Heart right ventricle (tissue), 16 donors: ENCODE results near the gene BABAM2. TPM values are rescaled to one million over a fixed set of nuclear protein-coding genes. Genes with fewer than 3 reads are reported as not detected.

Experiments
- ATAC-seq, 8 donors: fragments of 200-7000 bp; cut with Tn5 transposase; one replicate each; pipeline ENCODE4 v1.9.1; 2020; ENCODE audit warnings: mild to moderate bottlenecking in 8 of 8, moderate library complexity in 8 of 8, moderate number of reproducible peaks in 1 of 8
- DNase-seq, 2 donors: peaks; one replicate each; pipeline ENCODE4 v3.0.0-alpha.2; 2020
- H3K27ac ChIP-seq, 10 donors: fragments of 200-600 bp; sonication (generic) in 2 of 10; one replicate each; pipeline versions ENCODE4 v1.5.0 to v1.8.0; 2020 to 2022; ENCODE audit warnings: mild to moderate bottlenecking in 3 of 10
- H3K27me3 ChIP-seq, 7 donors: fragments of 200-600 bp; one replicate each; pipeline ENCODE4 v1.8.0; 2021 to 2022; ENCODE audit warnings: mild to moderate bottlenecking in 2 of 7
- H3K36me3 ChIP-seq, 9 donors: fragments of 200-600 bp; sonication (generic) in 1 of 9; one replicate each; pipeline versions ENCODE4 v1.5.0 to v1.8.0; 2020 to 2022; ENCODE audit warnings: mild to moderate bottlenecking in 2 of 9
- H3K4me1 ChIP-seq, 9 donors: fragments of 200-600 bp; sonication (generic) in 1 of 9; one replicate each; pipeline versions ENCODE4 v1.5.0 to v1.8.0; 2020 to 2022; ENCODE audit warnings: mild to moderate bottlenecking in 4 of 9
- H3K4me3 ChIP-seq, 10 donors: fragments of 200-600 bp; sonication (generic) in 2 of 10; one replicate each; pipeline versions ENCODE4 v1.5.0 to v1.8.0; 2020 to 2022; ENCODE audit warnings: mild to moderate bottlenecking in 7 of 10, moderate library complexity in 2 of 10
- H3K9me3 ChIP-seq, 11 donors: fragments of 200-600 bp in 10 of 11; sonication (generic) in 2 of 11; one replicate each; pipeline versions ENCODE4 v1.5.0 to v1.8.0; 2013 to 2022; ENCODE audit warnings: mild to moderate bottlenecking in 2 of 11, control low read depth in 1 of 11, moderate library complexity in 1 of 11
- WGBS, 2 donors: extraction: QIAGEN DNeasy Blood & Tissue Kit; methylation state at CpG; one replicate each; pipeline ENCODE4 v1.1.7; 2013; ENCODE audit warnings: inconsistent platforms in 1 of 2; 5-methylcytosine and 5-hydroxymethylcytosine counted together
- intact Hi-C, 10 donors: fragments of 100-400 bp; cut with DNase I; formaldehyde crosslinking; loops; one replicate each; pipeline versions ENCODE4 v1.11.1 to v1.14.2; 2022
- polyA plus RNA-seq, 2 donors: library from polyadenylated mRNA; stranded (reverse); fragments of 200-250 nt; gene quantifications; one replicate each; pipeline ENCODE4 v1.2.3, GENCODE V29; 2013
- total RNA-seq, 10 donors: library from RNA; stranded (reverse); fragmentation: NEBNext Ultra II Directional in 3 of 10; extraction: Animal tissue kit (Norgen Biotek cat#: 25700) in 3 of 10; gene quantifications; one replicate each; pipeline versions ENCODE4 v1.2.1 to v1.2.4, GENCODE V29; 2021 to 2023
- TF ChIP-seq, protein P1 (sequence below), 9 donors: fragments of 200-600 bp; sonication (generic) in 2 of 9; IDR thresholded peaks; one replicate each; pipeline versions ENCODE4 v1.5.0 to v1.8.0; 2021 to 2022; ENCODE audit warnings: antibody characterized with exemption in 9 of 9, mild to moderate bottlenecking in 5 of 9, moderate library complexity in 1 of 9
- donor health status: Arrhythmogenic right ventricular cardiomyopathy.
- donor health status: ischemic (EF 13 %, LVEDD 7.1; RV severe dilation, severe dysfunction).
- donor health status: healthy with polysubstance abuse.
- donor health status: DM: no; HTN: yes; CAD: no.
- donor health status: DM: no; HTN: no; CAD: no.
- donor health status: ischemic (EF 25% LVEDD 6.9; RV normal size, moderate dysfunction).
- donor health status: ischemic (EF 25% LVEDD 5.7; RV mildly dilated, moderate dysfunction).
- donor health status: healthy.
- donor health status: DM: yes; HTN: yes; CAD: no.
- donor health status: Ischemic cardiomyopathy.
- donor health status: ischemic (EF 35%, LVEDD 5.7; RV mildly dilated, moderate dysfunction).
- donor health status: nonischemic (EF 11% LVEDD 7.7; RV severe dilation, severe dysfunction).
- donor health status: DM: yes; HTN: yes; CAD: no.
- donor health status: PGD.
- donor health status: ischemic (EF 29% LVEDD 5.4; RV normal size, mild dysfunction).
- donor health status: nonischemic (EF 23%, LVEDD 6.1; RV moderate dilation, normal function).

BABAM2 gene
- total and polyA plus RNA-seq, 12 donors: 13.3 to 83.4 (median 65.9) TPM

DNA sequence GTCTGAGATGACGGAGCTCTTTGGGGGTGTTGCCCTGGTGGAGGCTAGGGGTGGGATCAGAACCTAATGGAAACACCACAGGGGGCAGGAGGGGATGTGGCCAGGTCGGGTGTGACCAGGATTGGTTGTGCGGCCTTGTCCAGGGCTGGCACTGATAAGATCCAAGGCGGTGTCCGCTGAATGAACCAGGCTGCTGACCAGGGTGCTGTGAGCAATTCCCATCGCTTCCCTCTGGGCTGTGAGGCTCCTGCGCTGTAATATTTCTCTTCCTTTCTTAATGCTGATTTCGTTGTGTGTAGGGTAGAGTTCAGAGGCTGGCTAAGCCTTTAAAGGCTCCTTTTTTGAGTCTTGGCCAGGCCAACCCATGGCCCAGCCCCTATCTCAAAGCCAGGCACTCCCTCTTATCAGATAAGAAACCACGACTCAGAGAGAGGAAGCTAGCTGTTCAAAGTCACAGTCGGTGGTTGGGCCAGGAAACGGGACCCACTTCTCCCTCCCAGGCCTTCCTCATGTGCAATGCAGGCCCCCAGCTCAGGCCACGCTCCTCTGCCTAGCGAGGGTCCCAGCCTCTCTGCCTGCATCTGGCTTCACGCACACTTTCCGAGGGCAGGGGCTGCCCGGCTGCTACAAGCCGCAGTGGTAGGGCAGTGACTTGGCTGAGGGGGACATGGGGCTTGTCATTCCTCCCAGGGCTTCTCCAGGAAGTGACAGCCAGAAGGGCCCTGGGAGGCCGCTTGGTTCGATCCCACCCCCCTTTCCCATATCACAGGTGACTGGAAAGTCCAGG, 476.2 kb downstream of the BABAM2 start:
- 43 to 55% methylated on average over 19 of the region's 19 CpGs for WGBS, 2 donors
- no peaks in the 10 kb centered on the region for H3K27me3 ChIP-seq
- H3K4me3 ChIP-seq: no peak overlapping the region
- intact Hi-C loops: no loop called here
- TF ChIP-seq, protein P1, sequence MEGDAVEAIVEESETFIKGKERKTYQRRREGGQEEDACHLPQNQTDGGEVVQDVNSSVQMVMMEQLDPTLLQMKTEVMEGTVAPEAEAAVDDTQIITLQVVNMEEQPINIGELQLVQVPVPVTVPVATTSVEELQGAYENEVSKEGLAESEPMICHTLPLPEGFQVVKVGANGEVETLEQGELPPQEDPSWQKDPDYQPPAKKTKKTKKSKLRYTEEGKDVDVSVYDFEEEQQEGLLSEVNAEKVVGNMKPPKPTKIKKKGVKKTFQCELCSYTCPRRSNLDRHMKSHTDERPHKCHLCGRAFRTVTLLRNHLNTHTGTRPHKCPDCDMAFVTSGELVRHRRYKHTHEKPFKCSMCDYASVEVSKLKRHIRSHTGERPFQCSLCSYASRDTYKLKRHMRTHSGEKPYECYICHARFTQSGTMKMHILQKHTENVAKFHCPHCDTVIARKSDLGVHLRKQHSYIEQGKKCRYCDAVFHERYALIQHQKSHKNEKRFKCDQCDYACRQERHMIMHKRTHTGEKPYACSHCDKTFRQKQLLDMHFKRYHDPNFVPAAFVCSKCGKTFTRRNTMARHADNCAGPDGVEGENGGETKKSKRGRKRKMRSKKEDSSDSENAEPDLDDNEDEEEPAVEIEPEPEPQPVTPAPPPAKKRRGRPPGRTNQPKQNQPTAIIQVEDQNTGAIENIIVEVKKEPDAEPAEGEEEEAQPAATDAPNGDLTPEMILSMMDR (IDR thresholded peaks at IDR 0.05): no peak
- H3K4me1 ChIP-seq: peaks cover 0 to 32% (median 21%) of the 10 kb centered on the region in 9 donors
- ATAC-seq (peak in 7 of 8 donors; percentile 46 to 75 (median 63)), DNase-seq (peak in 1 of 2 donors; percentile 25)
- H3K27ac ChIP-seq: peak overlapping the region in 4 of 10 donors; percentile 6 to 79 (median 35)
- H3K36me3 ChIP-seq: no peaks in the 10 kb centered on the region
- no peaks in the 10 kb centered on the region for H3K9me3 ChIP-seq

DNA sequence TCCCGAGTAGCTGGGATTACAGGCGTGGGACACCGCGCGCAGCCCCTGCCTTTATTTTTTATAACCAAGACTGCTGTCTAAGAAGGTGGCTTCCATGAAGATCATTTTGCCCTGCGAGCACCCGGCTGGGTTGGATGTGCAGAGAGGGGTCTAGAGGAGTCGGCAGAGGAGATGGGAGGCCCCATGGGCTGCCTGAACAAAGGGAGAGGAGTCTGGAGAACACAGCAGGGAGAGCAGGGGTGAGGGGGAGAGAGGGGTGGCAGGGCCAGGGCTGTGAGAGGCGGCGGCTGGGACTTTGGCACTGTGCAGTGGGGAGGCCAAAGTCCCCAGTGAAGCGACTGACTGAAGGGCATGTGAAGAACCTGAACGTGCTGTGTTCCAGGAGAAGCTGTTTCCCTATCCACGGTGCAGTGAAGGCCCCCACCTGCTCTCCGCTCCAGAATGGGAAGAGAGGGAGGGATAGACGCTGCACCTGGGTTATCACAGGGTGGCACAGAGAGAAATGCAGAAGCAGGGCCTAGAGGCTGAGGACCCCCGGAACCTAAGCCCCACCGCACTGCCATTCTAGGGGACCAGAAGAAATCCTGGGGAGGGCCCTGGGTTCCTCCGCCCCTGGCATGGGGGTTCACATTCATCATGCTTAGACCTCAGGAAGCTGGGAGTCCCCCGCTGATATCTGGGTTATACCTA, 477.3 kb downstream of the BABAM2 start:
- Histone ChIP-seq H3K9me3 (no peaks in the 10 kb centered on the region), H3K36me3 (no peaks in the 10 kb centered on the region), H3K27ac (peak overlapping the region in 1 of 10 donors; percentile 79), H3K4me3 (no peak overlapping the region), H3K27me3 (no peaks in the 10 kb centered on the region), H3K4me1 (peaks cover 0 to 29% (median 21%) of the 10 kb centered on the region in 9 donors)
- intact Hi-C loops: no loop called here
- ATAC-seq: no peak
- TF ChIP-seq, protein P1 (IDR thresholded peaks at IDR 0.05): no peak
- DNase-seq: no peak
- WGBS, 2 donors: 89% methylated on average over 19 of the region's 19 CpGs

DNA sequence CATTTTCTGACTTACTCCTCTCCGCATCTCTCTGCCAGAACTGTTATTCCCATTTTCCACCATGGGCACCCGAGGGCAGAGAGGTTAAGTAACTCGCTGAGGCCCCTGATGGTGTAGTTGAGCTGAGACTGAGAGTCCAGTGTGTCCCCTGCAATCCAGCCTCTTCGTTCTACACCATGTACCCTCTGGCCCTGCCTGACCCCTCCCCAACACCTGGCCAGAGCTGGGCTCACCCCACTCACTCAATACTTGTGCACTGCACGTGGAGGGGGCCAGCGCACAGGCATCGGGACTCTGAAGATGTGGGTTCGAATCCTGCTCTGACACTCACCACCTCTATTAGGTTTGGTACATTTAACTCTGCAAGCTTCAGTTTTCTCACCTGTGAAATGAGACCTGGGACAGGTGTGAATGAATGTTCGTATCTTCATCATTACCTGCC, 477.8 kb downstream of the BABAM2 start:
- Histone ChIP-seq H3K4me3 (no peak overlapping the region), H3K27me3 (no peaks in the 10 kb centered on the region), H3K4me1 (peaks cover 0 to 29% (median 21%) of the 10 kb centered on the region in 9 donors), H3K9me3 (no peaks in the 10 kb centered on the region), H3K27ac (no peak overlapping the region), H3K36me3 (no peaks in the 10 kb centered on the region)
- intact Hi-C loops: no loop called here
- TF ChIP-seq, protein P1 (IDR thresholded peaks at IDR 0.05): no peak
- DNase-seq: no peak
- no peak for ATAC-seq
- 88 to 92% methylated on average over 9 of the region's 9 CpGs for WGBS, 2 donors

DNA sequence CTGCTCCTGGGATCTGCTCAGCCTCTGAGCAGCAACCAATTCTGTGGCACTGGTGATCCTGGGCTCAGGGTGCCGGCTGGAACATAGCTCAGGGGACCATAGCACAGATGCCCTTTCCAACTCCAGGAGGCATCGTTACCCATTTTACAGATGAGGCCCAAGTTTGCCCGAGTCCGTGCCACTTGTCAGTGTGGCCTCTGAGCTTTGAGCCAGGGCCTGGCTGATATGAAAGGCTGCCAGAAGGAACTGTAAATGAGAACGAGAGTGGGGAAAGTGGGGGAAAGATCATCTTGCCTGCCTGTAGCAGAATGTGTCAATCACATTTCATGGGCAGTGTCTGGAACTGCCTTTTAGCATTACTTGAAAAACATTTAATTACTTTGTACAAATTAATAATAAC, 478.8 kb downstream of the BABAM2 start:
- H3K27me3 ChIP-seq: no peaks in the 10 kb centered on the region
- intact Hi-C loops: no loop called here
- DNase-seq (no peak), ATAC-seq (no peak)
- peaks cover 0 to 29% (median 21%) of the 10 kb centered on the region in 9 donors for H3K4me1 ChIP-seq
- no peaks in the 10 kb centered on the region for H3K9me3 ChIP-seq
- TF ChIP-seq, protein P1 (IDR thresholded peaks at IDR 0.05): no peak
- no peak overlapping the region for H3K4me3 ChIP-seq
- H3K27ac ChIP-seq: no peak overlapping the region
- H3K36me3 ChIP-seq: no peaks in the 10 kb centered on the region
- WGBS, 2 donors: 68 to 69% methylated on average over 5 of the region's 5 CpGs
